Measurements from ENCODE around the gene BAAT.

DNA sequence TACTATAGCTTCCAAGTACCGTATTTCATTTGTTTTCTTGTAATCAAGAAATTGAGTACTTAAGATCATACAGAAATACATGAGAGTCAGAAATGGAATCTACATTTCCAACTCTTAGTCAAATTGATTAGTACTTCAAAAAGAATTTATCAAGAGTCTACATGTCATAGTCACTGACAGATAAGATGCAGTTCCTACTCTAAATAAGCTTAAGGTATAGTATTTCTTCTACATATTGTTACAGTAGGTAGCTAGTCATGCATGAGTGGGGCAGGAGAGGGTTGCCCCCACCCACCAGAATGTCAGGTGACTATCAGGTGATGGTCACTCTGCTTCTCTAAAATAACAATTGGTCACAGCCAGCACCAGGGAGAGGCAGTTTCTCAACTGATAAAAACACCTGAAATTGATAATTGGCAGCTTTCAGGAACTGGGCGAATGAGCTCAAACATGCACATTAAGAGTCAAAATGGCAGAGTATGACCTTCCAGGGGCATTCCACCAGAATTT is 2.9 kb downstream of the BAAT start:
- TF ChIP-seq, protein P1, sequence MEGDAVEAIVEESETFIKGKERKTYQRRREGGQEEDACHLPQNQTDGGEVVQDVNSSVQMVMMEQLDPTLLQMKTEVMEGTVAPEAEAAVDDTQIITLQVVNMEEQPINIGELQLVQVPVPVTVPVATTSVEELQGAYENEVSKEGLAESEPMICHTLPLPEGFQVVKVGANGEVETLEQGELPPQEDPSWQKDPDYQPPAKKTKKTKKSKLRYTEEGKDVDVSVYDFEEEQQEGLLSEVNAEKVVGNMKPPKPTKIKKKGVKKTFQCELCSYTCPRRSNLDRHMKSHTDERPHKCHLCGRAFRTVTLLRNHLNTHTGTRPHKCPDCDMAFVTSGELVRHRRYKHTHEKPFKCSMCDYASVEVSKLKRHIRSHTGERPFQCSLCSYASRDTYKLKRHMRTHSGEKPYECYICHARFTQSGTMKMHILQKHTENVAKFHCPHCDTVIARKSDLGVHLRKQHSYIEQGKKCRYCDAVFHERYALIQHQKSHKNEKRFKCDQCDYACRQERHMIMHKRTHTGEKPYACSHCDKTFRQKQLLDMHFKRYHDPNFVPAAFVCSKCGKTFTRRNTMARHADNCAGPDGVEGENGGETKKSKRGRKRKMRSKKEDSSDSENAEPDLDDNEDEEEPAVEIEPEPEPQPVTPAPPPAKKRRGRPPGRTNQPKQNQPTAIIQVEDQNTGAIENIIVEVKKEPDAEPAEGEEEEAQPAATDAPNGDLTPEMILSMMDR (IDR thresholded peaks at IDR 0.05; ENCODE audit: insufficient read depth, low read depth, low read length): no peak
- TF ChIP-seq EZH2 (IDR thresholded peaks at IDR 0.05; ENCODE audit: insufficient read depth, low read length): no peak

Data from astrocyte (in vitro differentiated cells and primary cell).